MCF 10A (cell line): Measurements from ENCODE around the gene NEURL1. TPM values are rescaled to one million over a fixed set of nuclear protein-coding genes. Genes with fewer than 3 reads are reported as not detected.

Experiments
- BruUV-seq: library from RNA; stranded (reverse); fragments of 400-500 nt; replicated peaks from 2 replicates; lab custom pipeline; 2021; lab: Mats Ljungman, UMichigan
- CTCF ChIA-PET: fragments of 300-600 bp; sonication (Branson Sonifier 250); formaldehyde crosslinking; extraction: SDS; loops from one replicate; lab custom pipeline; 2021; ENCODE audit warnings: antibody characterized with exemption, inconsistent platforms; lab: Yijun Ruan, JAX
- POLR2A ChIA-PET: fragments of 300-600, 350-650 bp; sonication (Branson Sonifier 250); formaldehyde crosslinking; extraction: SDS; loops from one replicate; lab custom pipeline; 2020; ENCODE audit warnings: antibody characterized with exemption, inconsistent platforms; lab: Yijun Ruan, JAX
- DNase-seq: peaks from one replicate; pipeline ENCODE4 v3.0.0-alpha.2; 2018; ENCODE audit not compliant: unreplicated experiment
- H3K27ac Mint-ChIP-seq: one replicate; pipeline ENCODE4 v1.8.0; 2022; ENCODE audit warnings: mild to moderate bottlenecking, low read depth, mixed read lengths; ENCODE audit not compliant: unreplicated experiment
- H3K27me3 Mint-ChIP-seq: one replicate; pipeline ENCODE4 v1.8.0; 2022; ENCODE audit warnings: mixed read lengths; ENCODE audit not compliant: insufficient read depth, unreplicated experiment
- H3K36me3 Mint-ChIP-seq: one replicate; pipeline ENCODE4 v1.8.0; 2022; ENCODE audit warnings: mild to moderate bottlenecking, moderate library complexity, mixed read lengths; ENCODE audit not compliant: insufficient read depth, unreplicated experiment
- H3K4me1 Mint-ChIP-seq: one replicate; pipeline ENCODE4 v1.8.0; 2022; ENCODE audit warnings: mixed read lengths; ENCODE audit not compliant: insufficient read depth, unreplicated experiment
- H3K4me3 Mint-ChIP-seq: one replicate; pipeline ENCODE4 v1.8.0; 2022; ENCODE audit warnings: mild to moderate bottlenecking, moderate library complexity, mixed read lengths; ENCODE audit not compliant: unreplicated experiment
- H3K9me3 Mint-ChIP-seq: one replicate; pipeline ENCODE4 v1.8.0; 2022; ENCODE audit warnings: mixed read lengths; ENCODE audit not compliant: unreplicated experiment
- CTCF ChIP-seq: fragments of 200-600 bp; IDR thresholded peaks from one replicate; pipeline ENCODE4 v1.8.0; 2022; ENCODE audit warnings: antibody characterized with exemption, mild to moderate bottlenecking; ENCODE audit not compliant: unreplicated experiment
- intact Hi-C: fragments of 100-400 bp; cut with micrococcal nuclease; formaldehyde crosslinking; loops from 2 replicates; pipeline ENCODE4 v1.14.1; 2022
- total RNA-seq: library from RNA; stranded (reverse); gene quantifications from 2 replicates; pipeline ENCODE4 v1.2.3, GENCODE V29; 2022

The NEURL1 gene
- total RNA-seq, 1 experiment from 2014 or later, result not detected

- no peaks in the 10 kb centered on the region for H3K27me3 Mint-ChIP-seq
- TF ChIP-seq CTCF, result no peak
- BruUV-seq, result no TSS peak
- no peak overlapping the region for H3K27ac Mint-ChIP-seq
- H3K4me3 Mint-ChIP-seq, result no peak overlapping the region
- POLR2A ChIA-PET, result no interaction called here
- intact Hi-C loops, result no loop called here
- CTCF ChIA-PET, result interaction anchor here (0.7 to 3.0 kb wide), 4 partner anchors 11 to 77 kb away, joined by 3 to 11 read pairs (median 4); no protein-coding TSS in a partner anchor
- no peaks in the 10 kb centered on the region for H3K4me1 Mint-ChIP-seq
- H3K36me3 Mint-ChIP-seq, result peaks cover 22% of the 10 kb centered on the region
- H3K9me3 Mint-ChIP-seq, result no peaks in the 10 kb centered on the region
- no peak for DNase-seq
Measured at GRCh38 chr10:103609231-103610082, 116.0 kb downstream of the NEURL1 start.

DNA sequence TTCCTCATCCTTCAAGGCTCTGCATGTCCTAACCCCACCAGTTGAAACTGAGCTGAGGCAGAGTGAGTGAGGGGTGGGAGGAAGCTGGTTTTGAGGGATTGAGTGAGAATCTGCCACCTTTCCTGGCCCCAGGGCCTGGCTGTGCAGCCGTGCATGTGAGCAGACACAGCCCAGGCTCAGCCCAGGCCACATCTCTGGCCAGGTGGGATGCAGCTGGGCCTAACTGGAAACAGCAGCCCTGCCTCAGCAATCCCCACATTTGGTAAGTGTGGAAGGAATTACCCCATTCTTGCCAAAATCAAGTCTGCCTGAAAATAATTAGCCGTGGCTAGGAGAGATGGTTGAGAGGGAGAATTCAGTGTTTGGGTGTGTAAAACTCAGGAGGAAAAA, 116.6 kb downstream of the NEURL1 start:
- peaks cover 22% of the 10 kb centered on the region for H3K36me3 Mint-ChIP-seq
- ChIA-PET CTCF (interaction anchor here (1.3 to 3.0 kb wide), 2 partner anchors 11 to 76 kb away, joined by 4 to 11 read pairs; no protein-coding TSS in a partner anchor), POLR2A (no interaction called here)
- intact Hi-C loops, result no loop called here
- BruUV-seq, result no TSS peak
- H3K4me1 Mint-ChIP-seq, result no peaks in the 10 kb centered on the region
- no peak for DNase-seq
- H3K27ac Mint-ChIP-seq, result no peak overlapping the region
- no peaks in the 10 kb centered on the region for H3K27me3 Mint-ChIP-seq
- TF ChIP-seq CTCF, result no peak
- no peak overlapping the region for H3K4me3 Mint-ChIP-seq
- no peaks in the 10 kb centered on the region for H3K9me3 Mint-ChIP-seq

GRCh38 chr10:103610921-103611511, 117.5 kb downstream of the NEURL1 start:
- H3K27ac Mint-ChIP-seq, result no peak overlapping the region

More at GRCh38 chr10:103610921-103611511, 117.5 kb downstream of the NEURL1 start:
- BruUV-seq, result no TSS peak
- ChIA-PET POLR2A (no interaction called here), CTCF (interaction anchor here (0.6 to 3.0 kb wide), 5 partner anchors 12 to 533 kb away, joined by 3 to 11 read pairs (median 4); no protein-coding TSS in a partner anchor)
- no peak for TF ChIP-seq CTCF
- intact Hi-C loops, result no loop called here
- no peak overlapping the region for H3K4me3 Mint-ChIP-seq
- H3K9me3 Mint-ChIP-seq, result no peaks in the 10 kb centered on the region
- H3K36me3 Mint-ChIP-seq, result peaks cover 14% of the 10 kb centered on the region
- H3K4me1 Mint-ChIP-seq, result no peaks in the 10 kb centered on the region
- no peak for DNase-seq
- H3K27me3 Mint-ChIP-seq, result no peaks in the 10 kb centered on the region
